Heart right ventricle (tissue), 16 donors: ENCODE results near the gene TEX48. TPM values are rescaled to one million over a fixed set of nuclear protein-coding genes. Genes with fewer than 3 reads are reported as not detected.

Source experiments
- ATAC-seq, 8 donors: fragments of 200-7000 bp; cut with Tn5 transposase; one replicate each; pipeline ENCODE4 v1.9.1; 2020; ENCODE audit warnings: mild to moderate bottlenecking in 8 of 8, moderate library complexity in 8 of 8, moderate number of reproducible peaks in 1 of 8
- DNase-seq, 2 donors: peaks; one replicate each; pipeline ENCODE4 v3.0.0-alpha.2; 2020
- H3K27ac ChIP-seq, 10 donors: fragments of 200-600 bp; sonication (generic) in 2 of 10; one replicate each; pipeline versions ENCODE4 v1.5.0 to v1.8.0; 2020 to 2022; ENCODE audit warnings: mild to moderate bottlenecking in 3 of 10
- H3K27me3 ChIP-seq, 7 donors: fragments of 200-600 bp; one replicate each; pipeline ENCODE4 v1.8.0; 2021 to 2022; ENCODE audit warnings: mild to moderate bottlenecking in 2 of 7
- H3K36me3 ChIP-seq, 9 donors: fragments of 200-600 bp; sonication (generic) in 1 of 9; one replicate each; pipeline versions ENCODE4 v1.5.0 to v1.8.0; 2020 to 2022; ENCODE audit warnings: mild to moderate bottlenecking in 2 of 9
- H3K4me1 ChIP-seq, 9 donors: fragments of 200-600 bp; sonication (generic) in 1 of 9; one replicate each; pipeline versions ENCODE4 v1.5.0 to v1.8.0; 2020 to 2022; ENCODE audit warnings: mild to moderate bottlenecking in 4 of 9
- H3K4me3 ChIP-seq, 10 donors: fragments of 200-600 bp; sonication (generic) in 2 of 10; one replicate each; pipeline versions ENCODE4 v1.5.0 to v1.8.0; 2020 to 2022; ENCODE audit warnings: mild to moderate bottlenecking in 7 of 10, moderate library complexity in 2 of 10
- H3K9me3 ChIP-seq, 11 donors: fragments of 200-600 bp in 10 of 11; sonication (generic) in 2 of 11; one replicate each; pipeline versions ENCODE4 v1.5.0 to v1.8.0; 2013 to 2022; ENCODE audit warnings: mild to moderate bottlenecking in 2 of 11, control low read depth in 1 of 11, moderate library complexity in 1 of 11
- CTCF ChIP-seq, 9 donors: fragments of 200-600 bp; sonication (generic) in 2 of 9; IDR thresholded peaks; one replicate each; pipeline versions ENCODE4 v1.5.0 to v1.8.0; 2021 to 2022; ENCODE audit warnings: antibody characterized with exemption in 9 of 9, mild to moderate bottlenecking in 5 of 9, moderate library complexity in 1 of 9
- WGBS, 2 donors: extraction: QIAGEN DNeasy Blood & Tissue Kit; methylation state at CpG; one replicate each; pipeline ENCODE4 v1.1.7; 2013; ENCODE audit warnings: inconsistent platforms in 1 of 2; 5-methylcytosine and 5-hydroxymethylcytosine counted together
- intact Hi-C, 10 donors: fragments of 100-400 bp; cut with DNase I; formaldehyde crosslinking; loops; one replicate each; pipeline versions ENCODE4 v1.11.1 to v1.14.2; 2022
- polyA plus RNA-seq, 2 donors: library from polyadenylated mRNA; stranded (reverse); fragments of 200-250 nt; gene quantifications; one replicate each; pipeline ENCODE4 v1.2.3, GENCODE V29; 2013
- total RNA-seq, 10 donors: library from RNA; stranded (reverse); fragmentation: NEBNext Ultra II Directional in 3 of 10; extraction: Animal tissue kit (Norgen Biotek cat#: 25700) in 3 of 10; gene quantifications; one replicate each; pipeline versions ENCODE4 v1.2.1 to v1.2.4, GENCODE V29; 2021 to 2023
- donor health status: Arrhythmogenic right ventricular cardiomyopathy.
- donor health status: ischemic (EF 13 %, LVEDD 7.1; RV severe dilation, severe dysfunction).
- donor health status: healthy with polysubstance abuse.
- donor health status: DM: no; HTN: yes; CAD: no.
- donor health status: DM: no; HTN: no; CAD: no.
- donor health status: ischemic (EF 25% LVEDD 6.9; RV normal size, moderate dysfunction).
- donor health status: ischemic (EF 25% LVEDD 5.7; RV mildly dilated, moderate dysfunction).
- donor health status: healthy.
- donor health status: DM: yes; HTN: yes; CAD: no.
- donor health status: Ischemic cardiomyopathy.
- donor health status: ischemic (EF 35%, LVEDD 5.7; RV mildly dilated, moderate dysfunction).
- donor health status: nonischemic (EF 11% LVEDD 7.7; RV severe dilation, severe dysfunction).
- donor health status: DM: yes; HTN: yes; CAD: no.
- donor health status: PGD.
- donor health status: ischemic (EF 29% LVEDD 5.4; RV normal size, mild dysfunction).
- donor health status: nonischemic (EF 23%, LVEDD 6.1; RV moderate dilation, normal function).

Gene TEX48
- total and polyA plus RNA-seq, 12 donors = not detected

GRCh38 chr9:114633438-114634089, 48.4 kb downstream of the TEX48 start:
- peaks cover 0 to 87% (median 12%) of the 10 kb centered on the region in 9 donors for H3K36me3 ChIP-seq
- DNase-seq = no peak

GRCh38 chr9:114631166-114631565, 50.8 kb downstream of the TEX48 start:
- H3K4me3 ChIP-seq = no peak overlapping the region
- DNase-seq (no peak), ATAC-seq (no peak)
- WGBS, 2 donors = 0% methylated on average over 2 of the region's 2 CpGs
- no peak for TF ChIP-seq CTCF (IDR thresholded peaks at IDR 0.05)
- H3K36me3 ChIP-seq = peaks cover 0 to 84% (median 22%) of the 10 kb centered on the region in 9 donors
- no peaks in the 10 kb centered on the region for H3K9me3 ChIP-seq
- no peaks in the 10 kb centered on the region for H3K4me1 ChIP-seq
- intact Hi-C loops = no loop called here
- H3K27me3 ChIP-seq = no peaks in the 10 kb centered on the region
- H3K27ac ChIP-seq = no peak overlapping the region

More at GRCh38 chr9:114633438-114634089, 48.4 kb downstream of the TEX48 start:
- Histone ChIP-seq H3K9me3 (no peaks in the 10 kb centered on the region), H3K4me3 (no peak overlapping the region), H3K4me1 (no peaks in the 10 kb centered on the region), H3K27ac (no peak overlapping the region), H3K27me3 (no peaks in the 10 kb centered on the region)
- WGBS, 2 donors = 94% methylated on average over 11 of the region's 11 CpGs
- intact Hi-C loops = no loop called here
- ATAC-seq = no peak
- no peak for TF ChIP-seq CTCF (IDR thresholded peaks at IDR 0.05)

- peaks cover 0 to 79% (median 20%) of the 10 kb centered on the region in 9 donors for H3K36me3 ChIP-seq
- no peaks in the 10 kb centered on the region for H3K27me3 ChIP-seq
- WGBS, 2 donors = 90 to 96% methylated on average over 7 of the region's 7 CpGs
Observed at GRCh38 chr9:114629563-114630090, 52.4 kb downstream of the TEX48 start.

GRCh38 chr9:114627553-114627952, 54.4 kb downstream of the TEX48 start:
- intact Hi-C loops = no loop called here
- Histone ChIP-seq H3K4me1 (peaks cover 0 to 3% (median 0%) of the 10 kb centered on the region in 9 donors), H3K27me3 (no peaks in the 10 kb centered on the region), H3K4me3 (no peak overlapping the region), H3K9me3 (no peaks in the 10 kb centered on the region), H3K27ac (no peak overlapping the region), H3K36me3 (peaks cover 0 to 61% (median 16%) of the 10 kb centered on the region in 9 donors)
- 94 to 97% methylated on average over 1 of the region's 1 CpG for WGBS, 2 donors
- no peak for TF ChIP-seq CTCF (IDR thresholded peaks at IDR 0.05)
- DNase-seq (no peak), ATAC-seq (no peak)

More at GRCh38 chr9:114629563-114630090, 52.4 kb downstream of the TEX48 start:
- no peaks in the 10 kb centered on the region for H3K4me1 ChIP-seq
- DNase-seq (no peak), ATAC-seq (no peak)
- intact Hi-C loops = no loop called here
- H3K9me3 ChIP-seq = no peaks in the 10 kb centered on the region
- H3K4me3 ChIP-seq = no peak overlapping the region
- no peak overlapping the region for H3K27ac ChIP-seq
- TF ChIP-seq CTCF (IDR thresholded peaks at IDR 0.05) = no peak
